Measurements from ENCODE around the gene URB2.
"Not testable (repeated sequence)": the region's sequence is repeated elsewhere in the genome, so short reads cannot be mapped to it uniquely, and the experiment has no call there.

URB2 gene

GRCh38 chr1:229625915-229626831 is at the start of gene URB2, which contains the start of gene TAF5L:
URB2 (plus strand) TSS chr1:229626247; CDS start chr1:229627634, 1,387 bp downstream.
TAF5L (minus strand) TSS chr1:229626122; CDS start chr1:229614482, 11,640 bp downstream.
- peak; percentile 86 for DNase-seq (ENCODE audit: low spot score)

DNA sequence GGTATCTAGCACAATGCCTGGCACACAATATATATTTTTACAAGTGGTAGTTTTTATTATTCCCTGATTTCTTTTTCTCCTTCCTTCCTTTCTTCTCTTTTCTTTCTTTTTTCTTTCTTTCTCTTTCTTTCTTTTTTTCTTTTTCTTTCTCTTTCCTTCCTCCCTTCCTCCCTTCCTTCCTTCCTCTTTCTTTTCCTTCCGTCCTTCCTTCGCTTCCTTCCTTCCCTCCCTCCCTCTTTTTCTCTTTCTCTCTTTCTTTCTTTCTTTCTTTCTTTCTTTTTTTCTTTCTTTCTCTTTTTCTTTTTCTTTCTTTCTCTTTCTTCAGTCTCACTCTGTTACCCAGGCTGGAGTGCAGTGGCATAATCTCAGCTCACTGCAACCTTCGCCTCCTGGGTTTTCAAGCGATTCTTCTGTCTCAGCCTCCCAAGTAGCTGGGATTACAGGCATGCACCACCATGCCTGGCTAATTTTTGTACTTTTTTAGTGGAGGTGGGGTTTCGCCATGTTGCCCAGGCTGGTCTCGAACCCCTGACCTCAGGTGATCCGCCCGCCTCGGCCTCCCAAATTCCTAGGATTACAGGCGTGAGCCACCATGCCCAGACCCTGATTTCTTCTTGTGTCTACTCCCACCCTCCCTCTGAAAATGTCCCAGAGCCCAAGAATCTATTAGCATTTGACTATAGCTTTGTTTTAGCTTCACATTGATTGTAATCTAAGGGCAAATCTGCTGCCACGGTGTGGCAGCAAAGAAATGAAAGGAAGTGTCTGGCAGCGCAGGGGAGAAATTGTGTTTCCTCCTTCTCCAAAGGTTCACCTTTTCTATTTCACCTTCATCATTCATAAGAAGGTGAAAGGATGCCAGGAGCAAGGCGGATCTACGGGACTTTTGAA is 47.6 kb upstream of the URB2 start:
- DNase-seq (ENCODE audit: low spot score), result no peak

DNA sequence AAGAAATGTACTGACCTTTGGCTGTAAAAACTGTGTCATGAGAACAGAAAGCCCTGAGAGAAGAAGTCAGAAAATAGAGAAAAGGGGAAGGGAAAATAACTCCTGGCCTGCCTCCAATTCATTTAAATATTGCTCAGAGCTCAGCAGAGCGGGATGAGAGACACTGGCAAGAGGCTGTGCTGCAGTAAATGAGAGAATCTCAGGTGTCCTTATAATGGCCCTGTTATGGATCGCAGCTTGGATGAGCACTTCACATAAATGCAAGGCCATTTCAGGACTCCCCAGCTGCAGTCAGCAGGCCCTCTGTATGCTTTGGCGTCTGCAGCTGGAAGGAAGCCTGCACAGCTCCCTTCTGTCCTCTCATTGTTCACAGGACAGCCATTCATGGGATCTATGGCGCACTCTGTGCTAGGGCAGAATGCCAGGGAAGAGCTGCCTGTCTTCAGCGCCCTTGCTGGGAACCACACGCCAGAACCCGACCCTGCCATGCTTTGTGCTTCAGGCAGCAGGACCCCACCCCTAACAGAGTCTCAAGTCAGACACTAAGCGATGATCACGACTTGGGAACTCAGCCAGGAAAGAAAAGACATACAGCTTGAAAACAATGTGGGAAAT is 46.9 kb upstream of the URB2 start:
- no peak for DNase-seq (ENCODE audit: low spot score)

DNA sequence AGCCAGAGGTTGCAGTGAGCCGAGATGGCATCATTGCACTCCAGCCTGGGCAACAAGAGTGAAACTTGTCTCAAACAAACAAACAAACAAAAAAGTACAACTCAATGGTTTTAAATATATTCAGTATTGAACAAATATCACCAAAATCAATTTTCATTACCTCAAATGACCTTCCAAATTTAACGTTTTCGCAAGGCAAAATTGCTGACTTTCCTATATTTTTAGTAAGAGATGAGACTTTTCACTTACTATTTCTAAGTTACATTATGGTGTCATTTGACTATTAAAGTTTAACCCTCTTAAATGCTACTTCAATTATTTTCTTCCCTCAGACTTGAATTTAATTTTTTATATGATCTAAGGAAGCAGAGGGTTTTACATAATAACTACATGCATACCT is 44.6 kb upstream of the URB2 start:
- no peak for DNase-seq (ENCODE audit: low spot score)

GRCh38 chr1:229582011-229582694 is 43.9 kb upstream of the URB2 start:
- DNase-seq (ENCODE audit: low spot score), result no peak

- DNase-seq (ENCODE audit: low spot score), result no peak
Observed at GRCh38 chr1:229582715-229583114, 43.3 kb upstream of the URB2 start.

GRCh38 chr1:229585338-229585737 is 40.7 kb upstream of the URB2 start:
- no peak for DNase-seq (ENCODE audit: low spot score)

- DNase-seq (ENCODE audit: low spot score), result no peak
Observed at GRCh38 chr1:229590119-229590518, 35.9 kb upstream of the URB2 start.

GRCh38 chr1:229593800-229594199 is 32.2 kb upstream of the URB2 start:
- DNase-seq (ENCODE audit: low spot score), result no peak

GRCh38 chr1:229594227-229595008 is 31.6 kb upstream of the URB2 start:
- no peak for DNase-seq (ENCODE audit: low spot score)

DNA sequence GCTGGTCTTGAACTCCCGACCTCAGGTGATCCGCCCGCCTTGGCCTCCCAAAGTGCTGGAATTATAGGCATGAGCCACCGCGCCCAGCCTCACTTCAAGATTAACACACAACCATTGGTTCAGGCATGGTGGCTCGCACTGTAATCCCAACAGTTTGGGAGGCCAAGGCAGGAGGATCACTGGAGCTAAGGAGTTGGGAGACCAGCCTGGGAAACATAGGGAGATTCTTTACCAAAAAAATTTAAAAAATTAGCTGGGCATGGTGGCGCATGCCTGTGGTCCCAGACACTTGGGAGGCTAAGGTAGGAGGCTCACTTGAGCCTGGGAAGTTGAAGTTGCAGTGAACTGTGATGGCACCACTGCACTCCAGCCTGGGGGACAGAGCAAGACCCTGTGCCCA is 30.2 kb upstream of the URB2 start:
- DNase-seq (ENCODE audit: low spot score), result not testable (repeated sequence)

DNA sequence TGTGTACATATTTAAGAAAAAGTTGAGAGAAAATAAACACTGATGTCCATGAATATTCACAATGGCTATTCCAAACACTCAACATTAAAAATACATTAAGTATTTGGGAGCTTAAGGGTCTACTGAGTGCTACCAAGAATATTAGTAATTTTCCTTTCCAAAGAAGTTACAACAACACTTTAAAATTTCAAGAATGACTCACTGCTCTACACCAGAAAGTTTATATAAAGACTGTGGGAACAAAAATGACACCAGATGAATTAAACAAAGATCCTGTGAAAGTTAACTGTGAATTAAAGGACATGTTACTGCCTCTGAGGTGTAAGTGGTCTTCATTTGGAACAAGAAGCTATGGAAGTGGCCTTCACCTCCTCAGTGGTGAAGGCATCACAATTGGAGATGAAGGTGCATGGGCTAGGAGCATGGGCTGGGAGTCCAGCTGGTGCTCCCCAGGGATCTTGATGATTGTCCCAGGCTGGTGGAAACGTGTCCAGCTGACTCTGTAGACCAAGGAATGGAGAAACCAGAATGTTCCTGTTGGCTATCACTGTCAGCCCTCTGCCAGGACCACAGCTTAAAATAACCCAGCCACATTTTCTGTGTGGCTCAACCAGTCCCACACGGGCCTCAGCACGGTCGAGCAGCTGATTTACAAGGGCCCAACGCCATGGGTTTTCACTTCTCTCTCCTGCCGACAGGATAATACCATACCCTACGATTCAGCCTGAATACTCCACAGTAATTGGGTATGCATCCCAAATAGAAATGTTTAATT is 28.9 kb upstream of the URB2 start:
- no peak for DNase-seq (ENCODE audit: low spot score)

DNA sequence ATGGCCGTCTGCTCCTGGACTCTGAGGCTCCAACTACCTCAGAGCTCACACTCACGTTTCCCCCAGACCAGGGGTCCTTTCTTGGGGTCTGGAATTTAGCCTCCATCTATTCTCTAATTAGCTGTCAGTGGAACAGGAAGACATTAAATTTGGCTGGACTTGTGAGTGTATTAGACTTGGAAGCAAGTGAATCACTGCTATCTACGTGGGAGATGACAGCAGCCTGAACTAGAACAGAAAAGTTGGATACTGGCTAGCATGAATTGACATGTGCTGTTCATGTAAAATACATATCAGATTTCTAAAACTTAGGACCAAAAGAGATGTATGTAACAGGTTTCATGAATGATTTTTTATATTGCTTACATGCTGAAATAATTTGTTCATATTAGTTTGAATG is 28.2 kb upstream of the URB2 start:
- no peak for DNase-seq (ENCODE audit: low spot score)

DNA sequence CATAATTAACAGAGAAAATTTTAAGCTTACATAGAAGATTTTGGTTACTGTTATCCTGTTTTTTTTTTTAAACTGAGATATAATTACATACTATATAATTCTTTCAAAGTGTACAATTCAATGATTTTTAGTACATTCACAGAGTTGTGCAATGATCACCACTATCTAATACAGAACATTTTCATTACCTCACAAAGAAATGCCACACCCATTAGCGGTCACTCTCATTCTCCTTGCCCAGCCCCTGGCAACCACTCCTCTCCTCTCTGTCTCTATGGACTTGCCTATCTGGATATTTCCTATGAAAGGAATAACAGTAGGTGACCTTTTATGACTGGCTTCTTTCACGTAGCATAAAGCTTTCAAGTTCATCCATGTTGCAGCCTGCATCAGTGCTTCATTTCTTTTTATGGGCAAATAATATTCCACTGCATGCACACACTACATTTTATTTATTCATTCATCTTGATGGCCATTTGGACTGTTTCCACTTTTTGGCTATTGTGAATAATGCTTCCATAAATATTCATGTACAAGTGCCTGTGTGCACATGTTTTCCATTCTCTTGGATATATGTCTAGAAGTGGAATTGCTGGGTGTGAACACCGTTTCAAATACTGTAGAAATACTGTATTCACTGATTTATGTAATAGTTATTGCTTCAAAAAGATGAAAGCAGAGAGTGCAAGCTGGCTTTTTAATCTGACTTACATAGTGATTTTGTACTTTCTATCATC is 26.7 kb upstream of the URB2 start:
- peak; percentile 10 for DNase-seq (ENCODE audit: low spot score)

DNA sequence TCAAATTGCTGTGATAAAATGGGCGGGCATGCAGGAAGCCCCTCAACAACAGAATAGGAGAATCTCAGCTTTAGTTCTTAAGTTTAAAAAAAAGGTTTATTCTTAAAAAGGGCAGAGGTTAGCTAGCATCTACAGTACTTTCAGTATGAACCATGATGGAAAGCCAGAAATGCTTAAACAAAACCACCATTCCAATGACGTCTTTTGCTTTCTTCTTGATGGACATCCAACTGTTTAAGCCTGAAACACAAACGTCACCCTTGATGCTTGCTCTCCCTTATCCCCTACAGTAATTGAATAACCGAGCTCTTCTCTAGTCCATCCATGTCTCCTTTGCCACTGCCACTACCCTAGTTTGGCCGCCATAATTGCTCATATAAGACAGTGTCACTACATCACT is 25.8 kb upstream of the URB2 start:
- DNase-seq (ENCODE audit: low spot score), result no peak

DNA sequence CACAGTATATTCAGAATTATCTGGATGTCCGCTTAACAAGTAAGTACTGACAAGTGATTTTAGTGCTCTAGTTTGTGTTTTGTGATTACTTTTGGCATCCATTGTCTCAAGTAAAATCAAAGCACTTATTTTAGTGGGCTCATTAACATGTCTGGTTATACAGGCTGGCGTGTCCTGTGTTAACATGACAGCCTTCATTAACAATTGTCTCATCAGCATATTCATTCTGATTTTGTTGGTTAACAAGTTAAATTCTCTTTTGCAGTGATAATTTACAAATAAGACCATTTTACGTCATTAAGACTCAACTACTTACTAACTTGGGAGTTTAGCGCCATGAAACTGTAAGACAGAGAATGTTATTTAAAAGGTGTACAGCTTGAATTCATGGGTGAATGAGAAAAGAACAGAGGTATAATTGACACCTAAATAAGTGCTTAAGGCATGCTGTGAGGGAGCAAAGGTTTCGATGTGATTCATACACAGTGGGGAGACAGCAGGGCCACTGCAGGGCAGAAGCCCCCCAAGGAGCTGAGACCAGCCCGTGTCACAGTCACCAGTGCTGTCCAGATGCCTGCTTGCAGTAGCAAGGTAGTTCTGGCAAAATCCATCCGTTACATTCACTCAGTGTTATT is 22.6 kb upstream of the URB2 start:
- DNase-seq (ENCODE audit: low spot score), result no peak

GRCh38 chr1:229607370-229607769 is 18.7 kb upstream of the URB2 start:
- no peak for DNase-seq (ENCODE audit: low spot score)

- no peak for DNase-seq (ENCODE audit: low spot score)
Observed at GRCh38 chr1:229608590-229608989, 17.5 kb upstream of the URB2 start.

DNA sequence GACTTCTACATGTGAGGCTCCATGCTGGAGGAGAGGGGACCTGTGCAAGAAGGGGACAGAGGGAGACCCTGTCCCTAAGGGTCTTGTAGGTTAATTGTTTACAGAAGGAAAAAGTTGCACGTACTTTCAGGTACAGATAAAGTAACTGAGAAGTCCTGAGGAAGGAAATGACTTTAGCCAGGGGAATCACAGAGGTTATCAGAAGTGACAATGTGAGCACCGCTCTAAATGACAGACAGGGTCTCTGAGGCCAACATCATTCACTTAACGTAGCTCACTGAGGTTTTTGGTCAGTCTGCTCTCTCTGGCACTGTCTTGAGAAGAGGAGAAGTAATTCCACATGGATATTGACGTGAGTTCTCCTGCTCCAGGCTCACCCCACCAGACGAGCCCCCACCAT is 12.1 kb upstream of the URB2 start:
- no peak for DNase-seq (ENCODE audit: low spot score)

Data from hematopoietic multipotent progenitor cell treated with erythropoietin and hydrocortisone succinate and interleukin-3 and kit ligand, for 15 days (in vitro differentiated cells).